ENCODE data around the gene TSHR. TPM values are rescaled to one million over a fixed set of nuclear protein-coding genes. Genes with fewer than 3 reads are reported as not detected.

TSHR gene
- total RNA-seq, 1 experiment from 2014 or later = not detected

DNA sequence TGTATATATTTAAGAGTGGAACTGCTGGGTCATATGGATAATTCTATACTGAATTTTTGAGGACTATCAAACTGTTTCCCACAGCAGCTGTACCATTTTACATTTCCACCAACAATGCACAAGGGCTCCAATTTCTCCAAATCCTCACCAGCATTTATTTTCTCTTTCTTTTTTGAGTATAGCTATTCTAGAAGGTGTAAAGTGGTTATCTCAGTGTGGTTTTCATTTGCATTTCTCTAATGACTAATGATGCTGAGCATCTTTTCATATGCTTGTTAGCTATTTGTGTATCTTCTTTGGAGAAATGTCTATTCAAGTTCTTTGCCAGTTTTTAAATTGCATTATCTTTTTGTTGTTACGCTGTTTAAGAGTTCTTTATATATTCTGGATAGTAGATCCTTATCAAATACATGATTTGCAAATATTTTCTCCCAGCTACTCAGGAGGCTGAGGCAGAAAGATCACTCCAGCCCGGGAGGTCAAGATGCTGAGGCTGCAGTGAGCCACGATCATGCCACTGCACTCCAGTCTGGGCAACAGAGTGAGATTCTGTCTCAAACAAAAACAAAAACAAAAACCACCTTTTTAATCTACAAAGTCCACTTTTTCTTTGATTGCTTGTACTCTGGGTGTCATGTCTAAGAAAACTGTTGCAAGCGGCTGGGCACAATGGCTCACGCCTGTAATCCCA lies 232.6 kb downstream of the TSHR start (continued):
- no peak for TF ChIP-seq TEAD1 (CRISPR knock-in tag; IDR thresholded peaks at IDR 0.05)

DNA sequence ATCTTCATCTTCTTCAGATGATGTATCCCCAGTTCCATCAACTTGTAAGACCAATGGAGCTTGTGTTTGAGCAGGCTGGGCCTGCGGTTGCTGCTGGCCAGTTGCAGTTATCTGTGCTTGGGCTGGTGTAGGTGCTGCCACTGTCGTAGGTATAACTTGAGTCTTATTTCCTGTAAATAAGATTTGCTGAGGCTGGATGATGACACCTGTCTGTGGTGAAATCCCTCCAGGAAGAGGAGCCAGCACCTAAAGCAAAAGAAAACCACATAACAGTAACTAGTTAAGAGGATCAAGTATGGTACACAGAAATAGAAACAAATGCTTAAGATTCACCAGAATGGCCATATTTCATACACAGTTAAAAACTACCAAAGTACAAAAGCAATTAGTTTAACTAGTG lies 237.2 kb downstream of the TSHR start:
- no peaks in the 10 kb centered on the region for H3K4me1 Mint-ChIP-seq
- H3K36me3 Mint-ChIP-seq = peaks cover 57% of the 10 kb centered on the region
- no peak overlapping the region; the same call in 1 of the 2 replicates for H3K27ac Mint-ChIP-seq
- no peaks in the 10 kb centered on the region for H3K9me3 Mint-ChIP-seq
- TF ChIP-seq KAT7 (CRISPR knock-in tag; IDR thresholded peaks at IDR 0.05; ENCODE audit: borderline replicate concordance) = no peak
- TF ChIP-seq NFATC4 (CRISPR knock-in tag; IDR thresholded peaks at IDR 0.05) = no peak
- no peak for TF ChIP-seq SP1 (CRISPR knock-in tag; conservative IDR thresholded peaks at IDR 0.05)
- TF ChIP-seq RELA (CRISPR knock-in tag; IDR thresholded peaks at IDR 0.05; ENCODE audit: borderline replicate concordance) = no peak
- no peak for TF ChIP-seq FOXP1 (CRISPR knock-in tag; IDR thresholded peaks at IDR 0.05; ENCODE audit: borderline replicate concordance)
- TF ChIP-seq ATF6 (CRISPR knock-in tag; IDR thresholded peaks at IDR 0.05) = no peak
- no peak for TF ChIP-seq JAZF1 (CRISPR knock-in tag; IDR thresholded peaks at IDR 0.05)
- TF ChIP-seq, protein P1, sequence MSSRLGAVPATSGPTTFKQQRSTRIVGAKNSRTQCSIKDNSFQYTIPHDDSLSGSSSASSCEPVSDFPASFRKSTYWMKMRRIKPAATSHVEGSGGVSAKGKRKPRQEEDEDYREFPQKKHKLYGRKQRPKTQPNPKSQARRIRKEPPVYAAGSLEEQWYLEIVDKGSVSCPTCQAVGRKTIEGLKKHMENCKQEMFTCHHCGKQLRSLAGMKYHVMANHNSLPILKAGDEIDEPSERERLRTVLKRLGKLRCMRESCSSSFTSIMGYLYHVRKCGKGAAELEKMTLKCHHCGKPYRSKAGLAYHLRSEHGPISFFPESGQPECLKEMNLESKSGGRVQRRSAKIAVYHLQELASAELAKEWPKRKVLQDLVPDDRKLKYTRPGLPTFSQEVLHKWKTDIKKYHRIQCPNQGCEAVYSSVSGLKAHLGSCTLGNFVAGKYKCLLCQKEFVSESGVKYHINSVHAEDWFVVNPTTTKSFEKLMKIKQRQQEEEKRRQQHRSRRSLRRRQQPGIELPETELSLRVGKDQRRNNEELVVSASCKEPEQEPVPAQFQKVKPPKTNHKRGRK (CRISPR knock-in tag; IDR thresholded peaks at IDR 0.05; ENCODE audit: borderline replicate concordance) = no peak
- no peak for TF ChIP-seq NFE2L1 (CRISPR knock-in tag; IDR thresholded peaks at IDR 0.05)
- TF ChIP-seq MAX (CRISPR knock-in tag; IDR thresholded peaks at IDR 0.05) = no peak
- TF ChIP-seq SMAD3 (CRISPR knock-in tag; IDR thresholded peaks at IDR 0.05; ENCODE audit: borderline replicate concordance) = no peak
- TF ChIP-seq ZNF263 (CRISPR knock-in tag; IDR thresholded peaks at IDR 0.05; ENCODE audit: low read depth) = no peak
- no peak for TF ChIP-seq PRRX2 (CRISPR knock-in tag; IDR thresholded peaks at IDR 0.05)
- no peak for TF ChIP-seq ZNF138 (CRISPR knock-in tag; conservative IDR thresholded peaks at IDR 0.05)
- no peak for TF ChIP-seq OVOL2 (CRISPR knock-in tag; IDR thresholded peaks at IDR 0.05; ENCODE audit: borderline replicate concordance)
- TF ChIP-seq, protein P2, sequence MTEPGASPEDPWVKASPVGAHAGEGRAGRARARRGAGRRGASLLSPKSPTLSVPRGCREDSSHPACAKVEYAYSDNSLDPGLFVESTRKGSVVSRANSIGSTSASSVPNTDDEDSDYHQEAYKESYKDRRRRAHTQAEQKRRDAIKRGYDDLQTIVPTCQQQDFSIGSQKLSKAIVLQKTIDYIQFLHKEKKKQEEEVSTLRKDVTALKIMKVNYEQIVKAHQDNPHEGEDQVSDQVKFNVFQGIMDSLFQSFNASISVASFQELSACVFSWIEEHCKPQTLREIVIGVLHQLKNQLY (CRISPR knock-in tag; IDR thresholded peaks at IDR 0.05) = no peak
- no peak overlapping the region for H3K4me3 Mint-ChIP-seq
- ChIA-PET CTCF (no interaction called here), POLR2A (no interaction called here)
- DNase-seq (ENCODE audit: low spot score) (no peak), ATAC-seq (no peak)
- no peaks in the 10 kb centered on the region for H3K27me3 Mint-ChIP-seq (ENCODE audit: low read depth)

DNA sequence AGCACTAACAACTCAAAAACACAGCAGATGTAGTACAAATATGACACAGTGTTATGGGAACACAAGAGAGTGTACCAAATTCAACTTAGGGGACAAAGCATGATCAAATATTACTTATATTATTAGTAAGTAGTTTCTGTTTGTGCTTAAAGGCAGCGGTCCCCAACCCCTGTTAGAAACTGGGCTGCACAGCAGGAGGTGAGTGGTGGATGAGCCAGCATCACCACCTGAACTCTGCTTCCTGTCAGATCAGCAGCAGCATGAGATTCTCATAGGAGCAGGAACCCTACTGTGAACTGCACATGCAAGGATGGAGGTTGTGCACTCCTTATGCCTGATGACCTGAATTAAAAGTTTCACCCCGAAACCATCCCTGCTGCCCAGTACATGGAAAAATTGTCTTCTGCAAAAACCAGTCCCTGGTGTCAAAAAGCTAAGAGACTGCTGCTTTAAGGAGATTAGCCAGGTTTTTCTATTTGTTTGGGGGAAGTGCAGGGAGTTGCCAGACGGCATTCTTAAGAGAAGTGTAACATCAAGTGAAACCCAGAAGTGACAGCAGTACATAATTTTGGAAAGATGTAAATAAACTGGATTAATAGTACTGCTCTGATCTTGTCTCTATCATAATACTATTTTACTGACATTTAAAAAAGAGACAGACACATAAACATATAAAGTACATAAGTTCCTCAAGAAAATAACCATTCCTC lies 238.7 kb downstream of the TSHR start:
- CTCF ChIA-PET = no interaction called here
- Mint-ChIP-seq H3K27ac (no peak overlapping the region), H3K9me3 (no peaks in the 10 kb centered on the region), H3K4me3 (no peak overlapping the region), H3K4me1 (no peaks in the 10 kb centered on the region), H3K36me3 (peaks cover 50% of the 10 kb centered on the region), H3K27me3 (ENCODE audit: low read depth) (no peaks in the 10 kb centered on the region)
- POLR2A ChIA-PET = no interaction called here
- ATAC-seq = no peak
- DNase-seq (ENCODE audit: low spot score) = no peak
- TF ChIP-seq, protein P3, sequence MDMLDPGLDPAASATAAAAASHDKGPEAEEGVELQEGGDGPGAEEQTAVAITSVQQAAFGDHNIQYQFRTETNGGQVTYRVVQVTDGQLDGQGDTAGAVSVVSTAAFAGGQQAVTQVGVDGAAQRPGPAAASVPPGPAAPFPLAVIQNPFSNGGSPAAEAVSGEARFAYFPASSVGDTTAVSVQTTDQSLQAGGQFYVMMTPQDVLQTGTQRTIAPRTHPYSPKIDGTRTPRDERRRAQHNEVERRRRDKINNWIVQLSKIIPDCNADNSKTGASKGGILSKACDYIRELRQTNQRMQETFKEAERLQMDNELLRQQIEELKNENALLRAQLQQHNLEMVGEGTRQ (CRISPR knock-in tag; IDR thresholded peaks at IDR 0.05) = no peak
- TF ChIP-seq ERG (CRISPR knock-in tag; IDR thresholded peaks at IDR 0.05) (no peak), ZNF232 (CRISPR knock-in tag; IDR thresholded peaks at IDR 0.05) (no peak), NFATC4 (CRISPR knock-in tag; IDR thresholded peaks at IDR 0.05) (no peak), GRHL2 (CRISPR knock-in tag; IDR thresholded peaks at IDR 0.05; ENCODE audit: insufficient replicate concordance, severe bottlenecking) (no peak), ELF4 (CRISPR knock-in tag; IDR thresholded peaks at IDR 0.05; ENCODE audit: low read depth) (no peak), SMAD3 (CRISPR knock-in tag; IDR thresholded peaks at IDR 0.05; ENCODE audit: borderline replicate concordance) (no peak), MYBL2 (CRISPR knock-in tag; IDR thresholded peaks at IDR 0.05) (no peak), TCF7 (CRISPR knock-in tag; IDR thresholded peaks at IDR 0.05; ENCODE audit: low read depth) (no peak)
- TF ChIP-seq, protein P4, sequence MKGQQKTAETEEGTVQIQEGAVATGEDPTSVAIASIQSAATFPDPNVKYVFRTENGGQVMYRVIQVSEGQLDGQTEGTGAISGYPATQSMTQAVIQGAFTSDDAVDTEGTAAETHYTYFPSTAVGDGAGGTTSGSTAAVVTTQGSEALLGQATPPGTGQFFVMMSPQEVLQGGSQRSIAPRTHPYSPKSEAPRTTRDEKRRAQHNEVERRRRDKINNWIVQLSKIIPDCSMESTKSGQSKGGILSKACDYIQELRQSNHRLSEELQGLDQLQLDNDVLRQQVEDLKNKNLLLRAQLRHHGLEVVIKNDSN (CRISPR knock-in tag; IDR thresholded peaks at IDR 0.05) = no peak
- TF ChIP-seq, protein P5, sequence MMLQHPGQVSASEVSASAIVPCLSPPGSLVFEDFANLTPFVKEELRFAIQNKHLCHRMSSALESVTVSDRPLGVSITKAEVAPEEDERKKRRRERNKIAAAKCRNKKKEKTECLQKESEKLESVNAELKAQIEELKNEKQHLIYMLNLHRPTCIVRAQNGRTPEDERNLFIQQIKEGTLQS (CRISPR knock-in tag; conservative IDR thresholded peaks at IDR 0.05) = no peak
